Measurements from ENCODE around the gene GPR42.

DNA sequence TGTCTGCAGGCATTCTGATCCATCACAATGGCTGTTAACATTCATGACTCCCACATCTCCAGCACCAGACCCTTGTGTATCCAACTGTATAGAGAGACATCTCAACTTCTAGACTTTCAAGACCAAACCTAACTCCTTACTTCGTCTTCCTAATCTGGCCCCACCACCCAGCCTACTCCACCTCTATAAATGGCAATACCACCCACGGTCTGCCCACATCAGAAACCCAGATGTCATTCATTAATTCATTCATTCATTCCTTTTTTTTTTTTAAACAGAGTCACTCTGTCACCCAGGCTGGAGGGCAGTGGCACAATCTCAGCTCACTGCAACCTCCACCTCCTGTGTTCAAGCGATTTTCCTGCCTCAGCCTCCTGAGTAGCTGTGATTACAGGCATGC lies 10.4 kb downstream of the GPR42 start:
- TF ChIP-seq POLR2A (IDR thresholded peaks at IDR 0.05; ENCODE audit: borderline replicate concordance, extremely low read depth, insufficient read depth, insufficient read length) (no peak), CEBPB (IDR thresholded peaks at IDR 0.05; ENCODE audit: low read depth) (no peak), EZH2 (IDR thresholded peaks at IDR 0.05) (no peak), RAD21 (IDR thresholded peaks at IDR 0.05; ENCODE audit: low read depth) (no peak)
- TF ChIP-seq, protein P1, sequence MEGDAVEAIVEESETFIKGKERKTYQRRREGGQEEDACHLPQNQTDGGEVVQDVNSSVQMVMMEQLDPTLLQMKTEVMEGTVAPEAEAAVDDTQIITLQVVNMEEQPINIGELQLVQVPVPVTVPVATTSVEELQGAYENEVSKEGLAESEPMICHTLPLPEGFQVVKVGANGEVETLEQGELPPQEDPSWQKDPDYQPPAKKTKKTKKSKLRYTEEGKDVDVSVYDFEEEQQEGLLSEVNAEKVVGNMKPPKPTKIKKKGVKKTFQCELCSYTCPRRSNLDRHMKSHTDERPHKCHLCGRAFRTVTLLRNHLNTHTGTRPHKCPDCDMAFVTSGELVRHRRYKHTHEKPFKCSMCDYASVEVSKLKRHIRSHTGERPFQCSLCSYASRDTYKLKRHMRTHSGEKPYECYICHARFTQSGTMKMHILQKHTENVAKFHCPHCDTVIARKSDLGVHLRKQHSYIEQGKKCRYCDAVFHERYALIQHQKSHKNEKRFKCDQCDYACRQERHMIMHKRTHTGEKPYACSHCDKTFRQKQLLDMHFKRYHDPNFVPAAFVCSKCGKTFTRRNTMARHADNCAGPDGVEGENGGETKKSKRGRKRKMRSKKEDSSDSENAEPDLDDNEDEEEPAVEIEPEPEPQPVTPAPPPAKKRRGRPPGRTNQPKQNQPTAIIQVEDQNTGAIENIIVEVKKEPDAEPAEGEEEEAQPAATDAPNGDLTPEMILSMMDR (IDR thresholded peaks at IDR 0.05 in 2 of 3, conservative IDR thresholded peaks at IDR 0.05 in 1 of 3; ENCODE audit: borderline replicate concordance in 1 of 3, insufficient read depth in 1 of 3, low read depth in 2 of 3, low read length in 2 of 3): no peak
- TF ChIP-seq, protein P2, sequence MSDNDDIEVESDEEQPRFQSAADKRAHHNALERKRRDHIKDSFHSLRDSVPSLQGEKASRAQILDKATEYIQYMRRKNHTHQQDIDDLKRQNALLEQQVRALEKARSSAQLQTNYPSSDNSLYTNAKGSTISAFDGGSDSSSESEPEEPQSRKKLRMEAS (IDR thresholded peaks at IDR 0.05): no peak
